ENCODE measurements around the gene CAPS.

DNA sequence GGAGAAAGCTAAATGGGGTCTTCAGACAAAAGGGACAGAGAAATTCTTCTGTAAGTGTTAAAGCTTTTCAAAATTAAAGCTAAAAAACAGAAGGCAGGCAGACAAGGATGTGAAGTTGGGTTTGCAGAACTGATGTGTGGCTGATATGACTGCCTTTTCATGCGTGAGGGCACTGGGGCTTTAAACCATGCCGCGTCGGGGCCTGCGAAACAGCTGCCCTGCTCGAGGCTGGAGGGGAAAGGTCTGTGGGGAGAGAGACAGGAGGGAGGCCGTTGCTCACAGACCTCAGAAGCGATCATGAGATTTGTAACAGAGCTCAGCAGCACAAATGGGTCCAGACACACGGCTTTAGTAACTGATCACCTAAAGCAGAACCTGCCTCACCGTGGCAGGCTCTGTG lies 23.5 kb downstream of the CAPS start:
- TF ChIP-seq, protein P1, sequence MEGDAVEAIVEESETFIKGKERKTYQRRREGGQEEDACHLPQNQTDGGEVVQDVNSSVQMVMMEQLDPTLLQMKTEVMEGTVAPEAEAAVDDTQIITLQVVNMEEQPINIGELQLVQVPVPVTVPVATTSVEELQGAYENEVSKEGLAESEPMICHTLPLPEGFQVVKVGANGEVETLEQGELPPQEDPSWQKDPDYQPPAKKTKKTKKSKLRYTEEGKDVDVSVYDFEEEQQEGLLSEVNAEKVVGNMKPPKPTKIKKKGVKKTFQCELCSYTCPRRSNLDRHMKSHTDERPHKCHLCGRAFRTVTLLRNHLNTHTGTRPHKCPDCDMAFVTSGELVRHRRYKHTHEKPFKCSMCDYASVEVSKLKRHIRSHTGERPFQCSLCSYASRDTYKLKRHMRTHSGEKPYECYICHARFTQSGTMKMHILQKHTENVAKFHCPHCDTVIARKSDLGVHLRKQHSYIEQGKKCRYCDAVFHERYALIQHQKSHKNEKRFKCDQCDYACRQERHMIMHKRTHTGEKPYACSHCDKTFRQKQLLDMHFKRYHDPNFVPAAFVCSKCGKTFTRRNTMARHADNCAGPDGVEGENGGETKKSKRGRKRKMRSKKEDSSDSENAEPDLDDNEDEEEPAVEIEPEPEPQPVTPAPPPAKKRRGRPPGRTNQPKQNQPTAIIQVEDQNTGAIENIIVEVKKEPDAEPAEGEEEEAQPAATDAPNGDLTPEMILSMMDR (IDR thresholded peaks at IDR 0.05; ENCODE audit: insufficient read depth, low read length, poor library complexity, severe bottlenecking): no peak
- no peak for TF ChIP-seq EZH2phosphoT487 (conservative IDR thresholded peaks at IDR 0.05; ENCODE audit: low read length)

All from SU-DHL-6 (cell line).